Left cardiac atrium (tissue), 4 donors: ENCODE data around the gene STXBP5. TPM values are rescaled to one million over a fixed set of nuclear protein-coding genes. Genes with fewer than 3 reads are reported as not detected.
"Not testable (repeated sequence)": the region's sequence is repeated elsewhere in the genome, so short reads cannot be mapped to it uniquely, and the experiment has no call there.

Source experiments
- ATAC-seq, 2 donors: fragments of 200-7000 bp; cut with Tn5 transposase; one replicate each; pipeline ENCODE4 v1.9.1; 2020; ENCODE audit warnings: mild to moderate bottlenecking in 2 of 2, moderate library complexity in 2 of 2
- DNase-seq: peaks from one replicate; pipeline ENCODE4 v3.0.0-alpha.2; 2020
- intact Hi-C, 2 donors: fragments of 100-400 bp; cut with DNase I; formaldehyde crosslinking; loops; one replicate each; pipeline versions ENCODE4 v1.14.1 to v1.15.1; 2022 to 2023
- total RNA-seq, 2 donors: library from RNA; stranded (reverse); fragmentation: NEBNext Ultra II Directional; extraction: Animal tissue kit (Norgen Biotek cat#: 25700); gene quantifications; one replicate each; pipeline ENCODE4 v1.2.1, GENCODE V29; 2021
- donor health status: DM: no; HTN: yes; CAD: no.
- donor health status: DM: no; HTN: yes; CAD: no; lungs with severe emphysema.
- donor health status: DM: yes; HTN: yes; CAD: no.
- donor health status: Dilated cardiomyopathy.

Gene STXBP5
- total RNA-seq, 2 donors from 2014 or later = 10.6 to 13.0 TPM

DNA sequence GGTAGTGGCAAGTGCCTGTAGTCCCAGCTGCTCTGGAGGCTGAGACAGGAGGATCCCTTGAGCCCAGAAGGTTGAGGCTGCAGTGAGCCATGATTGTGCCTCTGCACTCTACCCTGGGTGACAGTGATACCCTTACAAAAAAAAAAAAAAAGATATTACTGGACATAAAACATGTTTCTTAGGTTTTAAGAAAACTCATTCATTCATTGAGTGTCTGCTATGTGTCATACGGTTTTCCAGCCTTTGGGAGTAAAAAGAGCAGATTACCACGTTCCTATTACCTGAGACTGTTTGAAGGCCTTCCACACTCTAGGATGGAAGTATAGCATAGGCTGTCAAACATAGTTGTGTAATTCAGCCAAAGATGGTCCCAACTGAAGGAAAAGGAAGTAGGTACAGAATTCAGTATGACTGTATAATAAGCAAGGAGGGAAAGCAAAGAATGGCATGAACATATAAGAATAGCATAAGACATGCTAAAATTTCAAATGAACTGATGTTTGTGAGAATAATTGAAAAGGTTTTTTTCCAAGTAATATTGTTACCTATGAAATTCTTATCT, 22.0 kb downstream of the STXBP5 start:
- DNase-seq = no peak
- intact Hi-C loops = no loop called here
- ATAC-seq = no peak

DNA sequence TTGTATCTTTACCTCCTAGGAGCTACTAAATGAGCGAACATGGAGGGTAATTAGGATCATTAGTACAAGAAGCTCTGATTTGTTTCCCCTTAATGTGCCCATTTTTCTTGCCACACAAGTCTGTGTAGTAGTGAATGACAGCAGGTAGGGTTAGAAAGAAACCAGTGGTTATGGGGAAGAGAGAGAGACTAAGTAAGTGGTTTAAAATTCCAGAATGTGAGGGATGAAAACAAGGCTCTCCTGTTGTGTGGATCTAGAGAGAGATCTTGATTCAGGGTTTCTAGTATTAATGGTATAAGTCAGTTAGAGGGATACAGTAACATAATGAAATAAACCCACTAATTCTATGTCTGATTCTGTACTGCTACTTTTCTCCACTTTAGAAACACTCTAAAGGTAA, 22.7 kb downstream of the STXBP5 start:
- ATAC-seq (no peak), DNase-seq (no peak)
- intact Hi-C loops = no loop called here

- no peak for ATAC-seq
- no peak for DNase-seq
- intact Hi-C loops = no loop called here
Measured at GRCh38 chr6:147227770-147228320, 23.6 kb downstream of the STXBP5 start.

GRCh38 chr6:147231589-147231988, 27.4 kb downstream of the STXBP5 start:
- intact Hi-C loops = no loop called here
- ATAC-seq (no peak), DNase-seq (no peak)

DNA sequence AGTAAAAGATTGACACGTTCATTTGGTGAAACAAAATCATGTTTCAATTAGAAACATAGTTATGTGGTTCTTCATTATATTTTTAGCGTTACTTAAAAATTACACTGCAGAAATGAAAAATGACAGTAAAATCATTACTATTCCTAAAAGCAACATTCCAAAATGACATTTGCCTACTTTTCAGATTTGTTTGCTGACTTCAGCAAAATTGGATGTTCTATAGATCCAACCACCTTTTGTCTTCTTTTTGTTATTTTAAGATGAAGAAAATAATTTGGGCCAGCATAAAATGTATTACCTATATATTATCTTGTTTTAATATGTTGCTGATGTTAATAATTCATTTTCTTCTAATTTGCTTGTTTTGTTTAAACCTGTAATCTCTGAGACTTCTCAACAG, 30.5 kb downstream of the STXBP5 start:
- intact Hi-C loops = no loop called here
- no peak for ATAC-seq
- no peak for DNase-seq

- no peak for DNase-seq
- no peak for ATAC-seq
- intact Hi-C loops = no loop called here
Measured at GRCh38 chr6:147238164-147238563, 33.9 kb downstream of the STXBP5 start.

- intact Hi-C loops = no loop called here
- DNase-seq = no peak
- no peak for ATAC-seq
Measured at GRCh38 chr6:147238906-147239305, 34.7 kb downstream of the STXBP5 start.

DNA sequence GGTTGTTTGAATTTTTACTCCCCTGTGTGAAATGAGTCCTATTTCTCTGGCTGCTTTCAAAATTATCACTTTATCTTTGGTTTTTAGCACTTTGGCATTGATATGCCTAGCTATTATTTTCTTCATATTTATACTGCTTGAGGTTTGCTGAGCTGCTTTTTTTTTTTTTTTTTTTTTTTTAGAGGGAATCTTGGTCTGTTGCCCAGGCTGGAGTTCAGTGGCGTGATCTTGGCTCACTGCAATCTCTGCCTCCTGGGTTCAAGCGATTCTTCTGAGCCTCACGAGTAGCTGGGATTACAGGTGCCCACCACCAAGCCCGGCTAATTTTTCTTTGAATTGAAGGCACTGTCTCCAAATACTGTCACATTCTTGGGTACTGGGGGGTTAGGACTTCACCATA, 40.6 kb downstream of the STXBP5 start:
- ATAC-seq (no peak), DNase-seq (no peak)
- intact Hi-C loops = no loop called here

DNA sequence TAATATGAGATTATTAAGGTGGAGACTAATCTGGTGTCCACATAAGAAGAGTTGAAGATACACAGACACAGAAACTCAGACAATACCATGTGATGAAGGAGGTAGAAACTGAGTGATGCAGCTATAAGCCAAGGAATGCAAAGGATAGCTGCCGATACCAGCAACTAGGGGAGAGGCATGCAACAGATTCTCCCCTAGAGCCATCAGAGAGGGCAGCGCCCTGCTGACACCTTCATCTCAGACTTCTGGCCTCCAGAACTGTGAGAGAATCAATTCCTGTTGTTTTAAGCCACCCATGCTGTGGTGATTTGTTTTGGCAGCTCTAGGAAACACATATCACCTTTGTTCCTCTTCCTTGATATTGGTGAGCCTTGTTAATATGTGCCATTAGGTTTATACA, 41.5 kb downstream of the STXBP5 start:
- intact Hi-C loops = no loop called here

GRCh38 chr6:147246853-147247635, 42.8 kb downstream of the STXBP5 start:
- intact Hi-C loops = no loop called here
- DNase-seq (no peak), ATAC-seq (no peak)

More for the DNA sequence above, 41.5 kb downstream of the STXBP5 start:
- ATAC-seq = no peak
- DNase-seq = no peak

GRCh38 chr6:147248859-147249258, 44.6 kb downstream of the STXBP5 start:
- intact Hi-C loops = no loop called here
- no peak for DNase-seq
- ATAC-seq = no peak

GRCh38 chr6:147251072-147251471, 46.9 kb downstream of the STXBP5 start:
- DNase-seq (no peak), ATAC-seq (no peak)
- intact Hi-C loops = no loop called here

GRCh38 chr6:147254929-147255473, 50.8 kb downstream of the STXBP5 start:
- intact Hi-C loops, DNase-seq: not testable (repeated sequence)

DNA sequence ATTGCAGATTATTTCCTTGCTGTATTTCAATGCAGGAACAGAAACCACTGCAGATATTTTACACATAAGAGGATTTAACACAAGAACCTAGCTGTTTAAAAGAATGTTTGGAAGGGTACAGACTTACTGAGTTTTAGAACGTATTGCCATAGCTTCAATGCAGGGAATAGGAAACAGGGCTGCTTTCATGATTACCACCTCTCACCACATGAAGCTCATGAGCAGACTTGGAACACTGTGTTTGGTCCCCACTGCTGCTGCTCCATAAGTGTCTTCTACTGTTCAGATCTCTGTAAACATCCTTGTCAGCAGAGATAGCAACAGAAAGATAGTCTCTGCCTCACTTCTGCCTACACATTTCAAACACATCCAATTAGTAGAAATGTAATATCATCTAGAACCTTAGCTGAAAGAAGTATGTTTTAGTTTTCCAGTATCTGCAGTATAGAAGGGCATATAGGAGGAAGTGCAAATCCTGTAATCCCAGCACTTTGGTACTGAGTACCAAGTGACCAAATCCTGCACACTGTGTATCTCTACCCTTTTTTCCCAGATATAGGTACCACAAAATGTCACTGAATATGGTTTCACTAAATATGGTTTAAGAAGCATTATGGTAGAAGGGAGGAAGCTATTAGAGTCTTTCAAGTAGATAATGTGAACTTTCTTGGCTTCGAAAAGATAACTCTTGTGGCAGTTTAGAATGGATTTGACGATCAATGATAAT, 51.9 kb downstream of the STXBP5 start:
- intact Hi-C loops = no loop called here
- ATAC-seq = no peak
- DNase-seq = no peak

More at GRCh38 chr6:147254929-147255473, 50.8 kb downstream of the STXBP5 start:
- ATAC-seq = not testable (repeated sequence)

DNA sequence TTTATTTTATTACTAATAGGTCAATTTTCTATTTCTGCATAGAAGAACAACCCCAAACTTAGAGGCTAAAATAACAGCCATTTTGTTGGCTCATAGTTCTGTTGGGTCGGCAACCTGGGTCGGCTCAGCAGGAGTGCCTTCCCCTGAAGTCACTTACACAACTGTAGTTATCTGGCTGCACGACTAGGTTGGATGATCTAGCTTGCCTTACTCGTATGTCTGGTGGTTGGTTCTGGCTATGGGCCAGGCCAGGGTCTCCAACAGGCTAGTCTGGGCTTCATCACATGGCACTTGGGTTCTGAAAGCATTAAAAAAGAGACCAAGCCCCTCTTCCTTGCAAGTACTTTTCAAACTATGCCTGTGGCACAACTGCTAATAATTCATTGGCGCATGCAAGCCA, 53.5 kb downstream of the STXBP5 start:
- intact Hi-C loops = no loop called here
- no peak for ATAC-seq
- no peak for DNase-seq

DNA sequence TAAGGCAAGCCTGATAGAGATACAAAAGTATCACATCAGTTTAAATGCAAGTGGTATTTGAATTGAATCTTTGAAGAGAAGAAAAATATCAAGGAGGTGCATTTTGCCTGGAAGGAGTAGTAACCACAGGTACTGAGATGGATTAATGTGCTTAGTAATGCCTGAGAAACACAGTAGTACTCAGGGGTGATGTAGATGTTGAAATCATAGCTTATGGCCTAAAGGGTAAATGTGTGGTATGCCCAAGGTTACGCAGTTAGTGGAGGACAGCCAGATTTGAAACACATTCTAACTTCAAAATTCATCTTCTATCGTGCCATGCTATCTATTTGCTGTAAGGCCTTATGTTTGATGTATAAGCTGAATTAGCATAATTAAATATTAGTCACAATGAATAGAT, 55.9 kb downstream of the STXBP5 start:
- ATAC-seq (no peak), DNase-seq (no peak)
- intact Hi-C loops = no loop called here

- ATAC-seq (no peak), DNase-seq (no peak)
- intact Hi-C loops = no loop called here
Measured at GRCh38 chr6:147262946-147263345, 58.7 kb downstream of the STXBP5 start.

GRCh38 chr6:147266821-147267220, 62.6 kb downstream of the STXBP5 start:
- ATAC-seq (no peak), DNase-seq (no peak)
- intact Hi-C loops = no loop called here

DNA sequence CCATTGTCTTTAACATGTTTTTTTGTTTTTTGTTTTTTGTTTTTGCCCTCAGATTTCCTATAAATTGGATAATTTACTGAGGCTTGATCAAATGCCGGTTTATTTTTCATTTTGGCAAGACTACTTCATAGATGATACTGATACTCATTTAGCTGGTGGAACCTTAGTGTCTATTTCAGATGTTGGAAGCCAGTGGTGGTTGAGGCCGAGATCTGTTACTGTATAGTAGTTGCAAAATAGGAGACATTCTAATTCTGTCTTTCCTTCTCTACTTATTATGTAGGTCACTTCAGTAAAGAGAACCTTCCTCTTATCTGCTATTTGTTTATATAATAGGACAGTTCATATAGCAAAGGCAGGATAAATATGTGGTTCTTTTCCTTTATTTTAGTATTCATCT, 63.4 kb downstream of the STXBP5 start:
- intact Hi-C loops = no loop called here
- ATAC-seq (no peak), DNase-seq (no peak)

- DNase-seq (no peak), ATAC-seq (no peak)
- intact Hi-C loops = no loop called here
Measured at GRCh38 chr6:147268254-147268653, 64.0 kb downstream of the STXBP5 start.
